OCI-LY1 (cell line): Measurements from ENCODE around the gene B9D1.

Experiments
- H2AFZ ChIP-seq: fragments of 200-600 bp; sonication (generic), shearing (Covaris generic); 2 replicates; pipeline ENCODE4 v1.6.0; 2014; ENCODE audit warnings: antibody characterized with exemption, mild to moderate bottlenecking, low read length
- H3F3A ChIP-seq: fragments of 200-600 bp; sonication (generic), shearing (Covaris generic); 2 replicates; pipeline ENCODE4 v1.6.0; 2014; ENCODE audit warnings: mild to moderate bottlenecking, antibody characterized with exemption, low read length, moderate library complexity; ENCODE audit not compliant: insufficient read depth
- H3K27ac ChIP-seq: fragments of 200-600 bp; sonication (generic); 2 replicates; pipeline ENCODE4 v1.5.1; 2014; ENCODE audit warnings: low read length, mixed run types, mild to moderate bottlenecking, low read depth; ENCODE audit not compliant: poor library complexity, severe bottlenecking
- H3K27me3 ChIP-seq: fragments of 200-600 bp; sonication (generic); 2 replicates; pipeline ENCODE4 v1.6.0; 2014; ENCODE audit warnings: antibody characterized with exemption, mild to moderate bottlenecking, low read length, moderate library complexity; ENCODE audit not compliant: insufficient read depth
- H3K36me3 ChIP-seq: fragments of 200-600 bp; sonication (generic); 2 replicates; pipeline ENCODE4 v1.6.1; 2014; ENCODE audit warnings: mild to moderate bottlenecking, antibody characterized with exemption, low read length, moderate library complexity, mixed read lengths; ENCODE audit not compliant: insufficient read depth
- H3K4me1 ChIP-seq: fragments of 200-600 bp; sonication (generic); 2 replicates; pipeline ENCODE4 v1.5.1; 2014; ENCODE audit warnings: mild to moderate bottlenecking, low read length, moderate library complexity; ENCODE audit not compliant: insufficient read depth, severe bottlenecking
- H3K4me2 ChIP-seq: fragments of 200-600 bp; sonication (generic), shearing (Covaris generic); 2 replicates; pipeline ENCODE4 v1.6.1; 2014; ENCODE audit warnings: low read length
- H3K4me3 ChIP-seq: fragments of 200-600 bp; sonication (generic); 2 replicates; pipeline ENCODE4 v1.5.1; 2014; ENCODE audit warnings: low read length, low read depth, mild to moderate bottlenecking, mixed read lengths; ENCODE audit not compliant: poor library complexity, severe bottlenecking
- H3K79me2 ChIP-seq: fragments of 200-600 bp; shearing (Covaris generic); 2 replicates; pipeline ENCODE4 v1.6.1; 2016; ENCODE audit warnings: mixed run types, low read length, mixed read lengths; ENCODE audit not compliant: insufficient read depth
- H3K9ac ChIP-seq: fragments of 200-600 bp; sonication (generic), shearing (Covaris generic); 2 replicates; pipeline ENCODE4 v1.6.1; 2014; ENCODE audit warnings: mild to moderate bottlenecking, low read length, mixed read lengths
- H3K9me2 ChIP-seq: fragments of 200-600 bp; sonication (generic), shearing (Covaris generic); 2 replicates; pipeline ENCODE4 v1.6.1; 2014; ENCODE audit warnings: low read depth, mild to moderate bottlenecking, low read length, mixed read lengths
- H3K9me3 ChIP-seq: fragments of 200-600 bp; shearing (Covaris generic); 2 replicates; pipeline ENCODE4 v1.6.1; 2014; ENCODE audit warnings: low read length, mixed read lengths
- H4K20me1 ChIP-seq: fragments of 200-600 bp; sonication (generic), shearing (Covaris generic); 2 replicates; pipeline ENCODE4 v1.6.0; 2016; ENCODE audit warnings: mild to moderate bottlenecking, low read length; ENCODE audit not compliant: insufficient read depth
- CTCF ChIP-seq: fragments of 200-600 bp; sonication (generic), shearing (Covaris generic); IDR thresholded peaks from 2 replicates; pipeline ENCODE4 v1.5.1; 2017; ENCODE audit warnings: mild to moderate bottlenecking, antibody characterized with exemption, low read length, moderate library complexity, mixed read lengths
- EZH2 ChIP-seq: fragments of 200-600 bp; sonication (generic), shearing (Covaris generic); IDR thresholded peaks from 2 replicates; pipeline ENCODE4 v1.8.0; 2017; ENCODE audit warnings: borderline replicate concordance, mixed run types, mild to moderate bottlenecking, antibody characterized with exemption, low read length, moderate library complexity, mixed read lengths

Gene B9D1

GRCh38 chr17:19408346-19408710 is 45.8 kb upstream of the B9D1 start:
- Histone ChIP-seq H3K9me3 (no peaks in the 10 kb centered on the region), H3K27ac (no peak overlapping the region), H3K4me3 (no peak overlapping the region), H3K79me2 (no peaks in the 10 kb centered on the region), H4K20me1 (no peaks in the 10 kb centered on the region), H3K4me2 (no peak overlapping the region), H2AFZ (no peak overlapping the region), H3F3A (no peaks in the 10 kb centered on the region), H3K9me2 (no peaks in the 10 kb centered on the region), H3K36me3 (no peaks in the 10 kb centered on the region), H3K27me3 (peaks cover 4% of the 10 kb centered on the region; the same call in 1 of the 2 replicates), H3K9ac (no peak overlapping the region), H3K4me1 (no peaks in the 10 kb centered on the region)
- TF ChIP-seq EZH2 (no peak), CTCF (no peak)

- H3K9me3 ChIP-seq = no peaks in the 10 kb centered on the region
- H3K4me3 ChIP-seq = no peak overlapping the region
- TF ChIP-seq CTCF (no peak), EZH2 (no peak)
- H3K9ac ChIP-seq = no peak overlapping the region
- no peak overlapping the region for H3K4me2 ChIP-seq
- H3K36me3 ChIP-seq = no peaks in the 10 kb centered on the region
- H3K9me2 ChIP-seq = no peaks in the 10 kb centered on the region
- H3K27me3 ChIP-seq = peaks cover 4% of the 10 kb centered on the region; the same call in 1 of the 2 replicates
- H3K27ac ChIP-seq = no peak overlapping the region
- H3F3A ChIP-seq = no peaks in the 10 kb centered on the region
- no peaks in the 10 kb centered on the region for H4K20me1 ChIP-seq
- no peaks in the 10 kb centered on the region for H3K4me1 ChIP-seq
- no peak overlapping the region for H2AFZ ChIP-seq
- H3K79me2 ChIP-seq = no peaks in the 10 kb centered on the region
Observed at GRCh38 chr17:19407601-19408345, 45.2 kb upstream of the B9D1 start.

- Histone ChIP-seq H3K9me2 (no peaks in the 10 kb centered on the region), H3K4me3 (no peak overlapping the region), H3K27ac (no peak overlapping the region), H4K20me1 (no peaks in the 10 kb centered on the region), H3K9ac (no peak overlapping the region), H3K79me2 (no peaks in the 10 kb centered on the region), H3K4me1 (no peaks in the 10 kb centered on the region), H3K4me2 (no peak overlapping the region), H3F3A (no peaks in the 10 kb centered on the region), H3K27me3 (peaks cover 4% of the 10 kb centered on the region; the same call in 1 of the 2 replicates), H2AFZ (no peak overlapping the region), H3K9me3 (no peaks in the 10 kb centered on the region), H3K36me3 (no peaks in the 10 kb centered on the region)
- no peak for TF ChIP-seq CTCF
- TF ChIP-seq EZH2 = no peak
Observed at GRCh38 chr17:19405114-19405513, 42.6 kb upstream of the B9D1 start.
